GM06990 (cell line): Measurements from ENCODE around the gene CBX2.
A peak's percentile ranks its signal among the peaks of the same experiment; 100 is the strongest.

Experiments used
- DNase-seq: peaks from one replicate; pipeline ENCODE4 v3.0.0-alpha.2; 2011; ENCODE audit not compliant: insufficient read length; ENCODE audit errors: extremely low read depth
- H3K27me3 ChIP-seq: replicated peaks from 2 replicates; pipeline ENCODE4 v1.6.0; 2011; ENCODE audit warnings: low read length; ENCODE audit not compliant: control insufficient read depth, insufficient read depth
- H3K36me3 ChIP-seq: 2 replicates; pipeline ENCODE4 v1.5.1; 2011; ENCODE audit warnings: low read length; ENCODE audit not compliant: control insufficient read depth, insufficient read depth
- H3K4me3 ChIP-seq: replicated peaks from 2 replicates; pipeline ENCODE4 v1.5.1; 2011; ENCODE audit warnings: low read depth, mild to moderate bottlenecking, control low read depth, low read length
- CTCF ChIP-seq: IDR thresholded peaks from 2 replicates; pipeline ENCODE4 v1.5.1; 2011; ENCODE audit warnings: low read length, control low read depth, mild to moderate bottlenecking, inconsistent platforms; ENCODE audit not compliant: insufficient read depth, poor library complexity, severe bottlenecking

Gene CBX2

GRCh38 chr17:79802039-79802735, 24.2 kb downstream of the CBX2 start:
- H3K27me3 ChIP-seq: peaks cover 14% of the 10 kb centered on the region
- H3K36me3 ChIP-seq: no peaks in the 10 kb centered on the region
- DNase-seq: no peak
- H3K4me3 ChIP-seq: no peak overlapping the region
- TF ChIP-seq CTCF: no peak

- no peak for DNase-seq
- no peak for TF ChIP-seq CTCF
- Histone ChIP-seq H3K36me3 (no peaks in the 10 kb centered on the region), H3K27me3 (peaks cover 14% of the 10 kb centered on the region), H3K4me3 (no peak overlapping the region)
Observed at GRCh38 chr17:79802736-79803420, 24.9 kb downstream of the CBX2 start.

GRCh38 chr17:79803421-79803996, 25.6 kb downstream of the CBX2 start:
- Histone ChIP-seq H3K4me3 (no peak overlapping the region), H3K27me3 (peaks cover 14% of the 10 kb centered on the region), H3K36me3 (no peaks in the 10 kb centered on the region)
- DNase-seq: no peak
- no peak for TF ChIP-seq CTCF

GRCh38 chr17:79803997-79804855, 26.3 kb downstream of the CBX2 start:
- Histone ChIP-seq H3K36me3 (no peaks in the 10 kb centered on the region), H3K27me3 (peaks cover 15% of the 10 kb centered on the region), H3K4me3 (peak overlapping the region; percentile 51)
- no peak for TF ChIP-seq CTCF
- peak; percentile 89 for DNase-seq

- no peak for TF ChIP-seq CTCF
- H3K4me3 ChIP-seq: no peak overlapping the region
- DNase-seq: no peak
- H3K27me3 ChIP-seq: peaks cover 14% of the 10 kb centered on the region
- no peaks in the 10 kb centered on the region for H3K36me3 ChIP-seq
Observed at GRCh38 chr17:79804856-79805696, 27.1 kb downstream of the CBX2 start.
